Measurements from ENCODE around the gene SOX18. TPM values are rescaled to one million over a fixed set of nuclear protein-coding genes. Genes with fewer than 3 reads are reported as not detected.

SOX18 gene
- total RNA-seq, 1 experiment from 2014 or later: 0.16 TPM

DNA sequence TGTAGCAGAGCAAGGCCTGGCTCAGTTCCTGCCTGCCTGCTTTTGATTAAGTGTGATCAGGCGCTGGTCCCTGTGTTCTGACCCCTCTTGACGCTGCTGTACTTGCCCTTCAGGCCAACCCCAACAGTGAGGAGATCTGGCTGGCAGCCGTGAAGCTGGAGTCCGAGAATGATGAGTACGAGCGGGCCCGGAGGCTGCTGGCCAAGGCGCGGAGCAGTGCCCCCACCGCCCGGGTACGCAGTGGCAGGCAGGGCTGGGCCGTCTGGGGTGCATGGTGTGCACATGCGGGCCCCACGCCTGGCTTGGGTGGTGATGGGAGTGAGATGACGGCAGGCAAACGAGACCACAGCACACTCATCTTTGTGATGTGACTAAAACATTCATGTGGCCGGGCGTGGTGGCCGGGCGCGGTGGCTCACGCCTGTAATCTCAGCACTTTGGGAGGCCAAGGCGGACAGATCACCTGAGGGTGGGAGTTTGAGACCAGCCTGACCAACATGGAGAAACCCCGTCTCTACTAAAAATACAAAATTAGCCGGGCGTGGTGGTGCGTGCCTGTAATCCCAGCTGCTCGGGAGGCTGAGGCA, 23.5 kb downstream of the SOX18 start:
- H3K4me1 Mint-ChIP-seq (ENCODE audit: insufficient read depth, unreplicated experiment): no peaks in the 10 kb centered on the region
- intact Hi-C loops (cut with micrococcal nuclease): no loop called here
- no peak for DNase-seq (ENCODE audit: unreplicated experiment)
- no peaks in the 10 kb centered on the region for H3K27me3 Mint-ChIP-seq (ENCODE audit: insufficient read depth, unreplicated experiment)
- H3K9me3 Mint-ChIP-seq (ENCODE audit: unreplicated experiment): no peaks in the 10 kb centered on the region
- H3K36me3 Mint-ChIP-seq (ENCODE audit: insufficient read depth, unreplicated experiment): peaks cover 86% of the 10 kb centered on the region
- CTCF ChIA-PET: no interaction called here
- H3K27ac Mint-ChIP-seq (ENCODE audit: low read depth, unreplicated experiment): no peak overlapping the region
- BruUV-seq (replicated peaks): no TSS peak
- no peak for TF ChIP-seq CTCF (IDR thresholded peaks at IDR 0.05; ENCODE audit: unreplicated experiment)
- no peak overlapping the region for H3K4me3 Mint-ChIP-seq (ENCODE audit: unreplicated experiment)
- POLR2A ChIA-PET: no interaction called here

DNA sequence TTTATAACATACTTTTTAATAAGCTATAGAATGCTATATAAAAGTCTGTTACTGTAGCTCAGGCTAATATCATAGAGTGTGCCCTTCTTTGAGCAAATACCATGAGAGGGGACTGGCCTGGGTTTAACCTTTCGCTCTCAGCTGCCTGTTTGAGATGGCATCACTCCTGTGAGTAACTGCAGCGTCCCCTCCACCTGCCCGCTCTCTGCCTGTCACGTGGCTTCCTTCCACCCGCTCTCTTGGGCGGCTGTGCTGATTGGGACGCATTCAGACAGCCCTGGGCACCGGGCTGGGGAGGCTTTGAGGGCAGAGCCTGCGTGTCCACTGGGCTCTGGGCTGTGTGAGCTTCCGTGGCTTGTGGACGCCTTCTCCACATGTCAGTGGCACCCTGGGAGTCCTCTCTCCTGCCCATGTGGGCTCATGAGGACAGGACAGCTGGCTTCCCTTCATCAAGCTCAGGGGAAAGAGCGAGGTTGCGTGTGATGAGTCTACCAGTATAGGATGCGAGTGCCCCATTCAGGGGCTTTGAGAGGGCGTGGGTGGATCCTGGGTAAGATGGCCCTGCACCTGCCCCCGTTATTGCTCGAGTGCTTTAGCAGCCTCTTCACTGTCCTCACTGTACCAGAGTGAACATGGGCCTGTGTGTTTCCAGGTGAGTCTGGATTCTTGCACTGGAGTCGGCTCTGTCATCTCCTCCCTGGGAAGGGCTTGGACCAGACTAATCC, 24.2 kb downstream of the SOX18 start:
- no peak for DNase-seq (ENCODE audit: unreplicated experiment)
- Mint-ChIP-seq H3K9me3 (ENCODE audit: unreplicated experiment) (no peaks in the 10 kb centered on the region), H3K36me3 (ENCODE audit: insufficient read depth, unreplicated experiment) (peaks cover 84% of the 10 kb centered on the region), H3K4me1 (ENCODE audit: insufficient read depth, unreplicated experiment) (no peaks in the 10 kb centered on the region), H3K27ac (ENCODE audit: low read depth, unreplicated experiment) (no peak overlapping the region), H3K4me3 (ENCODE audit: unreplicated experiment) (no peak overlapping the region), H3K27me3 (ENCODE audit: insufficient read depth, unreplicated experiment) (no peaks in the 10 kb centered on the region)
- CTCF ChIA-PET: interaction anchor here (0.6 to 1.5 kb wide), 3 partner anchors 13 to 529 kb away, joined by 3 to 10 read pairs (median 3); no protein-coding TSS in a partner anchor
- BruUV-seq (replicated peaks): no TSS peak
- no peak for TF ChIP-seq CTCF (IDR thresholded peaks at IDR 0.05; ENCODE audit: unreplicated experiment)
- intact Hi-C loops (cut with micrococcal nuclease): no loop called here
- POLR2A ChIA-PET: interaction anchor here (1.0 kb wide), 1 partner anchor 54 kb away, joined by 4 read pairs; the partner anchor contains the start of genes OPRL1 and RGS19

GRCh38 chr20:64024141-64024990, 25.1 kb downstream of the SOX18 start:
- peaks cover 84% of the 10 kb centered on the region for H3K36me3 Mint-ChIP-seq (ENCODE audit: insufficient read depth, unreplicated experiment)
- POLR2A ChIA-PET: interaction anchor here (1.0 kb wide), 1 partner anchor 55 kb away, joined by 4 read pairs; the partner anchor contains the start of genes OPRL1 and RGS19
- CTCF ChIA-PET: interaction anchor here (0.6 to 1.5 kb wide), 3 partner anchors 14 to 41 kb away, joined by 3 to 10 read pairs (median 3); no protein-coding TSS in a partner anchor
- no TSS peak for BruUV-seq (replicated peaks)
- no peak overlapping the region for H3K27ac Mint-ChIP-seq (ENCODE audit: low read depth, unreplicated experiment)
- no peaks in the 10 kb centered on the region for H3K27me3 Mint-ChIP-seq (ENCODE audit: insufficient read depth, unreplicated experiment)
- intact Hi-C loops (cut with micrococcal nuclease): no loop called here
- no peak for TF ChIP-seq CTCF (IDR thresholded peaks at IDR 0.05; ENCODE audit: unreplicated experiment)
- no peaks in the 10 kb centered on the region for H3K4me1 Mint-ChIP-seq (ENCODE audit: insufficient read depth, unreplicated experiment)
- no peak for DNase-seq (ENCODE audit: unreplicated experiment)
- H3K4me3 Mint-ChIP-seq (ENCODE audit: unreplicated experiment): no peak overlapping the region
- no peaks in the 10 kb centered on the region for H3K9me3 Mint-ChIP-seq (ENCODE audit: unreplicated experiment)

All from MCF 10A (cell line).